WTC11 (cell line): ENCODE measurements around the gene ITPR1.

ENCODE experiments used
- ATF2 ChIP-seq: sonication (generic); formaldehyde crosslinking; IDR thresholded peaks from 2 replicates; pipeline ENCODE4 v1.8.1; 2022; ENCODE audit warnings: low read depth, missing genetic modification reagents, borderline replicate concordance
- CTCF ChIP-seq: fragments of 200-600 bp; IDR thresholded peaks from 2 replicates; pipeline ENCODE4 v1.8.0; 2022; ENCODE audit warnings: antibody characterized with exemption
- EMX1 ChIP-seq: fragments of 250-450 bp; sonication (Bioruptor Pico); IDR thresholded peaks from 2 replicates; pipeline ENCODE4 v1.8.0; 2021; ENCODE audit warnings: mild to moderate bottlenecking
- SP1 ChIP-seq: sonication (generic); formaldehyde crosslinking; conservative IDR thresholded peaks from 2 replicates; pipeline ENCODE4 v1.8.1; 2022; ENCODE audit warnings: missing genetic modification reagents
- TEAD4 ChIP-seq: sonication (generic); formaldehyde crosslinking; IDR thresholded peaks from 2 replicates; pipeline ENCODE4 v1.8.0; 2022; ENCODE audit warnings: mild to moderate bottlenecking, missing genetic modification reagents

GRCh38 chr3:4766716-4767499, 273.8 kb downstream of the ITPR1 start:
- TF ChIP-seq TEAD4 (no peak), SP1 (CRISPR knock-in tag) (no peak), CTCF (no peak), ATF2 (no peak), EMX1 (no peak)
